Colon (tissue), 2 donors: ENCODE data around the gene PCOLCE2.
A peak's percentile ranks its signal among the peaks of the same experiment; 100 is the strongest.

Experiments
- FAIRE-seq: peaks from 2 replicates; lab custom pipeline; 2012; peaks lifted over from hg19 to GRCh38; lab: Jason Lieb, UNC
- donor health status: control.
- donor health status: control.

PCOLCE2 gene

GRCh38 chr3:142808103-142808917 lies 80.6 kb downstream of the PCOLCE2 start:
- FAIRE-seq, result no peak

GRCh38 chr3:142802891-142803290 lies 86.0 kb downstream of the PCOLCE2 start:
- FAIRE-seq, result no peak

DNA sequence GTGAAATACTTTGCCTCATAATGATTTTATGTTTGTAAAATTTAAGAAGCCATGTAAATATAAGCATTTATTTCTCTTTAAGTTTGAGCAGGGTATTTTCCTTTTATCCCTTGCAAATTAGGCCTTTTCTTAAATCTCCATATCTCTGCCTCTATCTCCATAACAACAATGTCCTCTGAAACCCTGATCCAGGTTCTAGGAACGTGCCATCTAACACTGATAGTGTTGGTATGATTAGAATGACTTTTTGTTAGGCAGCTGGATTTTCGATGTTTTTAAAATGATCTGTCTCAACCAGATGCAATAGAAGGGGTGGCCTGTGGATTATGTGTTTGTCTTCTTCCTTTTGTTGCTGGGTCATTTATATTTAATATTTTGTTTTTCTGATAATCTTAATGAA lies 87.1 kb downstream of the PCOLCE2 start:
- no peak for FAIRE-seq

DNA sequence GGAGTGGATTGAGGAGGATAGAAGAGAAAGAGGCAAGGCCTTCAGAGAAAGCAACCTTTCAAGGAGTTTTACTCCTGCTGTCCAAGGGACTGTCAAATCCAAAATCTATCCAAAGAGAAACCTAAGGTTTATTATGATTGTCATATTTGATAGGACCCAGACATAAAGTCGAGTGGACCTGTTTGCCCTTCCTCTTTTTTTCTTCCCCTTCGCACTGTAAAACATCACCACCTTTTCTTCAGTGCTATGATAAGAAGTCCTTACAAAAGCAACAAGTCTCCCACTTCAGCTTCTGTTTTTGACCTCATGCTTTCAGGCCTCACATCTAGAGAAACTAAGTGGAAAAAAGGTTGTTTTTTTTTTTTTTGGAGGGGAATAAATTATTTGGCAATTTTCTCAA lies 92.1 kb downstream of the PCOLCE2 start:
- no peak for FAIRE-seq

DNA sequence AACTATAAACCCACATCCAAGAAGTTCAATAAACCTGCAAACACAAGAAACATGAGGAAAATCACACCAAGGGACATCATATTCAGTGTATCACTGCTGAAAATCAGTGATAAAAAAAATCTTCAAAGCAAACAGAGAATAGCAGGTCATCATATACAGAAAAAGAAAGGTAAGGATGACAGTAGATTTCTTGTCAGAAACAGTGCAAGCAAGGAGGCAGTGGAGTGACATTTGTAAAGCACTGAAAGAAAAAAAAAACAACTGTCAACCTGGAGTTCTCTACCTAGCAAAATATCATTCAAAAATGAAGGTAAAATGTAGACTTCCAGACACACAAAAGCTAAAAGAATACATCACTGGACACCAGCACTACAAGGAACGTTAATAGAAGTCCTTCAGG lies 93.6 kb downstream of the PCOLCE2 start:
- FAIRE-seq, result no peak

DNA sequence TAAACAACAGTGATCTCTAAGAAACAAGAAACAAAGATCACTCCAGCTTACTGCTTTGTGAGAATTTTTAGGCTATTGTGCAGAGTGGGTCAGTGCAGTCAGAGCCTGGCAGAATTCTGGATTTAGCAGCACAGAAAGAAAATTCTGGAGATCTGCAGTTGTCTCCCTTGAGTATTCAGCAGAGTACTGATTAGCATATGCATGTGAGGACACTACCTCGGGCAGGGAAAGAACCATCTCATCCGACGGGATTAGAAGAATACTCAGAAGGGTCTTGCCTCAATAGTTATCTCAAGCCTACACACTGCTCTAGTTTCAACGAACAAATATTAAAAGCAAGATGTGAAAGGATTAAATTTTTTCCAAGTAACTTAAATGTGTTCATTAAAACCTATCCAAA lies 94.4 kb downstream of the PCOLCE2 start:
- no peak for FAIRE-seq

DNA sequence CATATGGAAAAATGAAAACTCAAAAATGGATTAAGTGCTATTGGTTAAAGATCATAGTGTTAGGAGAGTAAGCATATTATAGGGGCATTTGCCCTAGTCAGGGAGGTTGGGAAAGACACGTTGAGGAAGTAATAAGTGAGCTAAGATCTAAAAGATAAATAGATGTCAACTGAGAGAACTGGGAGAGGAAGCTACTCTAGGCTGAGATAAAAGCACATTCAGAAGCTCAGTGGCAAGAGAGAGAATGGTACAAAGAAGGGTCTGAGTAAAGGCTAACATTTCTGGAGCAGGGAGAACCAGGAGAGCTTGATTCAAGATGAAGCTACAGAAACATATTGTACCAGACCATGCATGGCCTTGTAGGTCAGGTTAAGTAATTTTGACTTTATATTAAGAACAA lies 101.2 kb downstream of the PCOLCE2 start:
- no peak for FAIRE-seq

- FAIRE-seq, result no peak
Measured at GRCh38 chr3:142785996-142786395, 102.9 kb downstream of the PCOLCE2 start.

- no peak for FAIRE-seq
Measured at GRCh38 chr3:142784228-142784627, 104.7 kb downstream of the PCOLCE2 start.

DNA sequence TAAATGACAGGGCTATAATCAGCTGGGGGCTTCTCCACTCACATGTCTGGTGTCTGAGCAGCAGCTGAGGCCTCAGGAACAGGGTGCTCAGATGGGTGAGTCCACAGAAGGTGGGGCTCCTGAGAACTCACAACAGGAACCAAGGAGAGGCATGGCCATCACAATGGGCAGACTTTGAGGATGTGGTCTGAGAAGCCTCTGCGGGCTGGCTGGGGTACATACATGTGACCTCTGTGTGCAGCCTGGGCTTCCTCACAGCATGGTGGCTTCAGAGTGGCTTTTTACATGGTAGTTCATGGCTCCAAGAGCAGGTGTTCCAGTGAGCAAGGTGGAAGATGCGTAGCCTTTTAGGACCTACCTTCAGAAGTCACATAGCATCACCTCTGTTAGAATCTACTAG lies 106.3 kb downstream of the PCOLCE2 start:
- no peak for FAIRE-seq

DNA sequence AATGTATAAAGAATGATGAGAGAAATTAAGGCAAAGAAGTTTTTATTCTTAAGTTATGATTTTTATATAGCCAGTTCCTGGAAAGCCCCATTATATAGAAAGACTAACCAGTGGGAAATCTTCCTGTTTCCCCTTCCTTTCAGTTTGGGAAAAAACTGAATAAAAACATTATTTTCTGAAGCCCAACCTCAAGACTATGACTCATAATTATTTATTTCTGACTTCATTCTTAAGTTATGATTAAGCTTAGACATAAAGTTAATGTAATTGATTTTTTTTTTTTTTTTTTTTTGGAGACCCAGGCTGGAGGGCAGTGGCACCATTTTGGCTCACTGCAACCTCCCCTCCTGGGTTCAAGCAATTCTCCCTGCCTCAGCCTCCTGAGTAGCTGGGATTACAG lies 109.3 kb downstream of the PCOLCE2 start:
- no peak for FAIRE-seq

DNA sequence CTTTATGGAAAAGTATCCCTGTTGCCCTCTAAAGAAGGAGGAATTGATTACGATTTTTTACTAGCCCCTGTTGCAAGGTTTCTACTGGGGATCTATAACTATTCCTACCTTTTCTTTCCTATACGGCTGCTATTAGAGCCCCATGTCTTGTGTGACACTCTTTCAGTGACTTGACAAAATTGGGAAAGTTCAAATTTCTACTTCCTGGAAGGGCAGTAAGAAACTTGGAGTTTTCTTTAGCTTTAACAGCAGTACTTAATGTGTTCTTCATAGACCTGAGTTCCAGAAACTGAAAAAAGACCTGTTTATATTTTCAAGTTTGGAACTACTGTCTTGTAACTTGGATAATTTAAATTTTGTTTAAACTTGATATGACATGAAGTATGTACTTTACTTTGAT lies 110.3 kb downstream of the PCOLCE2 start:
- peak; percentile 49 for FAIRE-seq

GRCh38 chr3:142777927-142778326 lies 111.0 kb downstream of the PCOLCE2 start:
- FAIRE-seq, result no peak

- FAIRE-seq, result no peak
Measured at GRCh38 chr3:142768338-142768737, 120.5 kb downstream of the PCOLCE2 start.
